Measurements from ENCODE around the gene RTN4RL2. TPM values are rescaled to one million over a fixed set of nuclear protein-coding genes. Genes with fewer than 3 reads are reported as not detected.

Gene RTN4RL2
- total RNA-seq, 4 donors from 2014 or later: 0.64 to 4.8 (median 3.2) TPM

GRCh38 chr11:57499413-57499982 is 39.2 kb downstream of the RTN4RL2 start:
- H3K9me3 ChIP-seq: no peaks in the 10 kb centered on the region
- peaks cover 3% of the 10 kb centered on the region for H3K36me3 ChIP-seq
- peak overlapping the region; percentile 71 for H3K27ac ChIP-seq
- no peaks in the 10 kb centered on the region for H3K27me3 ChIP-seq
- TF ChIP-seq EP300 (IDR thresholded peaks at IDR 0.05) (no peak), CTCF (IDR thresholded peaks at IDR 0.05) (no peak), POLR2AphosphoS5 (IDR thresholded peaks at IDR 0.05) (no peak), POLR2A (IDR thresholded peaks at IDR 0.05) (no peak)
- peak; percentile 96 to 97 for DNase-seq (ENCODE audit: low spot score in 2 of 2)
- WGBS: 13% methylated on average over 16 of the region's 35 CpGs
- H3K4me3 ChIP-seq: peak overlapping the region; percentile 39
- peaks cover 25% of the 10 kb centered on the region for H3K4me1 ChIP-seq

GRCh38 chr11:57499983-57500461 is 39.7 kb downstream of the RTN4RL2 start:
- H3K4me1 ChIP-seq: peaks cover 25% of the 10 kb centered on the region
- WGBS: 32% methylated on average over 12 of the region's 12 CpGs
- H3K36me3 ChIP-seq: peaks cover 3% of the 10 kb centered on the region
- DNase-seq (ENCODE audit: low spot score in 2 of 2): no peak
- peak overlapping the region; percentile 39 for H3K4me3 ChIP-seq
- no peak for TF ChIP-seq EP300 (IDR thresholded peaks at IDR 0.05)
- no peak for TF ChIP-seq POLR2AphosphoS5 (IDR thresholded peaks at IDR 0.05)
- TF ChIP-seq CTCF (IDR thresholded peaks at IDR 0.05): no peak
- no peak for TF ChIP-seq POLR2A (IDR thresholded peaks at IDR 0.05)
- H3K9me3 ChIP-seq: no peaks in the 10 kb centered on the region
- H3K27me3 ChIP-seq: no peaks in the 10 kb centered on the region
- peak overlapping the region; percentile 71 for H3K27ac ChIP-seq

- Histone ChIP-seq H3K27ac (no peak overlapping the region), H3K27me3 (no peaks in the 10 kb centered on the region), H3K4me1 (peaks cover 25% of the 10 kb centered on the region), H3K36me3 (peaks cover 3% of the 10 kb centered on the region), H3K9me3 (no peaks in the 10 kb centered on the region), H3K4me3 (no peak overlapping the region)
- DNase-seq (ENCODE audit: low spot score in 2 of 2): no peak
- 75% methylated on average over 8 of the region's 8 CpGs for WGBS
- TF ChIP-seq POLR2A (IDR thresholded peaks at IDR 0.05): no peak
- TF ChIP-seq POLR2AphosphoS5 (IDR thresholded peaks at IDR 0.05): no peak
- TF ChIP-seq EP300 (IDR thresholded peaks at IDR 0.05): no peak
- TF ChIP-seq CTCF (IDR thresholded peaks at IDR 0.05): no peak
Observed at GRCh38 chr11:57500515-57500914, 40.2 kb downstream of the RTN4RL2 start.

- Histone ChIP-seq H3K9me3 (no peaks in the 10 kb centered on the region), H3K27ac (no peak overlapping the region), H3K27me3 (no peaks in the 10 kb centered on the region), H3K4me3 (no peak overlapping the region), H3K36me3 (peaks cover 2% of the 10 kb centered on the region), H3K4me1 (peaks cover 25% of the 10 kb centered on the region)
- WGBS: 95% methylated on average over 5 of the region's 15 CpGs
- TF ChIP-seq POLR2AphosphoS5 (IDR thresholded peaks at IDR 0.05): no peak
- no peak for TF ChIP-seq POLR2A (IDR thresholded peaks at IDR 0.05)
- no peak for TF ChIP-seq EP300 (IDR thresholded peaks at IDR 0.05)
- no peak for TF ChIP-seq CTCF (IDR thresholded peaks at IDR 0.05)
- DNase-seq (ENCODE audit: low spot score in 2 of 2): no peak
Observed at GRCh38 chr11:57500926-57501325, 40.6 kb downstream of the RTN4RL2 start.

- Histone ChIP-seq H3K36me3 (no peaks in the 10 kb centered on the region), H3K4me3 (no peak overlapping the region), H3K9me3 (no peaks in the 10 kb centered on the region), H3K27ac (no peak overlapping the region), H3K4me1 (peaks cover 25% of the 10 kb centered on the region), H3K27me3 (no peaks in the 10 kb centered on the region)
- TF ChIP-seq CTCF (IDR thresholded peaks at IDR 0.05) (no peak), EP300 (IDR thresholded peaks at IDR 0.05) (no peak), POLR2A (IDR thresholded peaks at IDR 0.05) (no peak), POLR2AphosphoS5 (IDR thresholded peaks at IDR 0.05) (no peak)
- 59% methylated on average over 4 of the region's 4 CpGs for WGBS
- DNase-seq (ENCODE audit: low spot score in 2 of 2): no peak
Observed at GRCh38 chr11:57501953-57502352, 41.6 kb downstream of the RTN4RL2 start.
